HEK293 (cell line): ENCODE measurements around the gene LMBR1.

Source experiments
- CTCF ChIA-PET: fragments of 350-600 bp; formaldehyde crosslinking; extraction: SDS; loops from one replicate; lab custom pipeline; 2021; ENCODE audit warnings: antibody characterized with exemption; lab: Yijun Ruan, JAX
- POLR2A ChIA-PET: fragments of 300-600 bp; formaldehyde crosslinking; extraction: SDS; loops from one replicate; lab custom pipeline; 2020; ENCODE audit warnings: antibody characterized with exemption, inconsistent platforms; lab: Yijun Ruan, JAX
- H3K27ac ChIP-seq: fragments of 200-500 bp; sonication (Bioruptor generic); 2 replicates; pipeline ENCODE4 v1.5.1; 2014; ENCODE audit warnings: low read depth, low read length, control low read depth, inconsistent platforms; ENCODE audit errors: extremely low read depth
- H3K36me3 ChIP-seq, 2 experiments: fragments of 200-500 bp in 1 of 2; sonication (Bioruptor generic) in 1 of 2; 1 replicate in 1 of 2; 2 replicates in 1 of 2; pipeline ENCODE4 v1.5.1; 2014 to 2017; ENCODE audit warnings: inconsistent platforms in 2 of 2, low read length in 2 of 2; ENCODE audit not compliant: control insufficient read depth in 2 of 2, insufficient read depth in 1 of 2
- H3K4me1 ChIP-seq: fragments of 200-500 bp; sonication (Bioruptor generic); 2 replicates; pipeline ENCODE4 v1.5.1; 2014; ENCODE audit warnings: mild to moderate bottlenecking, low read length, inconsistent platforms; ENCODE audit not compliant: control insufficient read depth, insufficient read depth
- H3K4me3 ChIP-seq: 2 replicates; pipeline ENCODE4 v1.5.1; 2011; ENCODE audit warnings: low read depth, mild to moderate bottlenecking, control low read depth, low read length, moderate library complexity
- H3K9me3 ChIP-seq: fragments of 200-500 bp; sonication (Bioruptor generic); 2 replicates; pipeline ENCODE4 v1.5.1; 2014; ENCODE audit warnings: low read depth, low read length, inconsistent platforms; ENCODE audit not compliant: control insufficient read depth, insufficient read depth
- GLIS1 ChIP-seq: fragments of 450-650 bp; formaldehyde crosslinking; IDR thresholded peaks from 2 replicates; pipeline ENCODE4 v1.5.1; 2016; ENCODE audit warnings: missing biosample characterization, missing genetic modification characterization
- HOXA7 ChIP-seq: sonication (generic); formaldehyde crosslinking; IDR thresholded peaks from 2 replicates; pipeline ENCODE4 v1.8.1; 2022; ENCODE audit warnings: missing genetic modification reagents, borderline replicate concordance
- OVOL3 ChIP-seq: fragments of 450-650 bp; formaldehyde crosslinking; IDR thresholded peaks from 2 replicates; pipeline ENCODE4 v1.5.1; 2016; ENCODE audit warnings: missing biosample characterization, missing genetic modification characterization
- WT1 ChIP-seq: fragments of 450-650 bp; formaldehyde crosslinking; IDR thresholded peaks from 2 replicates; pipeline ENCODE4 v1.5.1; 2016; ENCODE audit warnings: missing biosample characterization, missing genetic modification characterization
- ZBTB48 ChIP-seq: fragments of 450-650 bp; formaldehyde crosslinking; IDR thresholded peaks from 2 replicates; pipeline ENCODE4 v1.5.1; 2016; ENCODE audit warnings: missing biosample characterization, missing genetic modification characterization
- ZFP37 ChIP-seq: fragments of 450-650 bp; formaldehyde crosslinking; IDR thresholded peaks from 2 replicates; pipeline ENCODE4 v1.5.1; 2016; ENCODE audit warnings: missing biosample characterization, missing genetic modification characterization
- ZNF121 ChIP-seq: fragments of 450-650 bp; formaldehyde crosslinking; IDR thresholded peaks from 2 replicates; pipeline ENCODE4 v1.5.1; 2016; ENCODE audit warnings: missing biosample characterization, missing genetic modification characterization
- ZNF146 ChIP-seq: fragments of 450-650 bp; formaldehyde crosslinking; IDR thresholded peaks from 2 replicates; pipeline ENCODE4 v1.5.1; 2016; ENCODE audit warnings: missing biosample characterization, missing genetic modification characterization
- ZNF221 ChIP-seq: fragments of 450-650 bp; formaldehyde crosslinking; IDR thresholded peaks from 2 replicates; pipeline ENCODE4 v1.5.1; 2017; ENCODE audit warnings: missing biosample characterization, missing genetic modification characterization, borderline replicate concordance
- ZNF366 ChIP-seq: fragments of 450-650 bp; formaldehyde crosslinking; conservative IDR thresholded peaks from 2 replicates; pipeline ENCODE4 v1.5.1; 2016; ENCODE audit warnings: missing biosample characterization, missing genetic modification characterization
- ZNF521 ChIP-seq: fragments of 450-650 bp; formaldehyde crosslinking; IDR thresholded peaks from 2 replicates; pipeline ENCODE4 v1.5.1; 2017; ENCODE audit warnings: missing biosample characterization, mild to moderate bottlenecking, missing genetic modification characterization
- ZNF596 ChIP-seq: fragments of 450-650 bp; IDR thresholded peaks from 2 replicates; pipeline ENCODE4 v1.5.0; 2018; ENCODE audit warnings: missing biosample characterization, mild to moderate bottlenecking, missing genetic modification characterization, moderate library complexity
- ZNF610 ChIP-seq: fragments of 450-650 bp; formaldehyde crosslinking; IDR thresholded peaks from 2 replicates; pipeline ENCODE4 v1.5.1; 2016; ENCODE audit warnings: missing biosample characterization, missing genetic modification characterization, borderline replicate concordance
- ZSCAN30 ChIP-seq: fragments of 450-650 bp; IDR thresholded peaks from 2 replicates; pipeline ENCODE4 v1.5.1; 2018; ENCODE audit warnings: missing biosample characterization, mild to moderate bottlenecking, missing genetic modification characterization, moderate library complexity
- ZXDB ChIP-seq: fragments of 450-650 bp; formaldehyde crosslinking; IDR thresholded peaks from 2 replicates; pipeline ENCODE4 v1.5.1; 2016; ENCODE audit warnings: missing biosample characterization, missing genetic modification characterization
- TF ChIP-seq, protein P1 (sequence below): fragments of 450-650 bp; IDR thresholded peaks from 2 replicates; pipeline ENCODE4 v1.5.1; 2018; ENCODE audit warnings: missing biosample characterization, mild to moderate bottlenecking, missing genetic modification characterization
- TF ChIP-seq, protein P2 (sequence below): fragments of 450-650 bp; formaldehyde crosslinking; IDR thresholded peaks from 2 replicates; pipeline ENCODE4 v1.5.1; 2016; ENCODE audit warnings: missing biosample characterization, missing genetic modification characterization, low read depth

LMBR1 gene

GRCh38 chr7:156790264-156790663, 102.7 kb downstream of the LMBR1 start (continued):
- TF ChIP-seq ZNF221 (tag by site-specific recombination): no peak
- TF ChIP-seq, protein P1, sequence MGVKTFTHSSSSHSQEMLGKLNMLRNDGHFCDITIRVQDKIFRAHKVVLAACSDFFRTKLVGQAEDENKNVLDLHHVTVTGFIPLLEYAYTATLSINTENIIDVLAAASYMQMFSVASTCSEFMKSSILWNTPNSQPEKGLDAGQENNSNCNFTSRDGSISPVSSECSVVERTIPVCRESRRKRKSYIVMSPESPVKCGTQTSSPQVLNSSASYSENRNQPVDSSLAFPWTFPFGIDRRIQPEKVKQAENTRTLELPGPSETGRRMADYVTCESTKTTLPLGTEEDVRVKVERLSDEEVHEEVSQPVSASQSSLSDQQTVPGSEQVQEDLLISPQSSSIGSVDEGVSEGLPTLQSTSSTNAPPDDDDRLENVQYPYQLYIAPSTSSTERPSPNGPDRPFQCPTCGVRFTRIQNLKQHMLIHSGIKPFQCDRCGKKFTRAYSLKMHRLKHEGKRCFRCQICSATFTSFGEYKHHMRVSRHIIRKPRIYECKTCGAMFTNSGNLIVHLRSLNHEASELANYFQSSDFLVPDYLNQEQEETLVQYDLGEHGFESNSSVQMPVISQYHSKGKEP (tag by site-specific recombination): no peak
- TF ChIP-seq, protein P2, sequence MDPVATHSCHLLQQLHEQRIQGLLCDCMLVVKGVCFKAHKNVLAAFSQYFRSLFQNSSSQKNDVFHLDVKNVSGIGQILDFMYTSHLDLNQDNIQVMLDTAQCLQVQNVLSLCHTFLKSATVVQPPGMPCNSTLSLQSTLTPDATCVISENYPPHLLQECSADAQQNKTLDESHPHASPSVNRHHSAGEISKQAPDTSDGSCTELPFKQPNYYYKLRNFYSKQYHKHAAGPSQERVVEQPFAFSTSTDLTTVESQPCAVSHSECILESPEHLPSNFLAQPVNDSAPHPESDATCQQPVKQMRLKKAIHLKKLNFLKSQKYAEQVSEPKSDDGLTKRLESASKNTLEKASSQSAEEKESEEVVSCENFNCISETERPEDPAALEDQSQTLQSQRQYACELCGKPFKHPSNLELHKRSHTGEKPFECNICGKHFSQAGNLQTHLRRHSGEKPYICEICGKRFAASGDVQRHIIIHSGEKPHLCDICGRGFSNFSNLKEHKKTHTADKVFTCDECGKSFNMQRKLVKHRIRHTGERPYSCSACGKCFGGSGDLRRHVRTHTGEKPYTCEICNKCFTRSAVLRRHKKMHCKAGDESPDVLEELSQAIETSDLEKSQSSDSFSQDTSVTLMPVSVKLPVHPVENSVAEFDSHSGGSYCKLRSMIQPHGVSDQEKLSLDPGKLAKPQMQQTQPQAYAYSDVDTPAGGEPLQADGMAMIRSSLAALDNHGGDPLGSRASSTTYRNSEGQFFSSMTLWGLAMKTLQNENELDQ (tag by site-specific recombination): no peak
- TF ChIP-seq ZFP37 (tag by site-specific recombination): no peak
- TF ChIP-seq ZNF596 (tag by site-specific recombination): no peak
- no peak for TF ChIP-seq OVOL3 (tag by site-specific recombination)
- TF ChIP-seq GLIS1 (tag by site-specific recombination): no peak
- no peak for TF ChIP-seq ZNF610 (tag by site-specific recombination)
- no peak for TF ChIP-seq ZXDB
- TF ChIP-seq WT1 (tag by site-specific recombination): no peak
- TF ChIP-seq HOXA7 (CRISPR knock-in tag): no peak

DNA sequence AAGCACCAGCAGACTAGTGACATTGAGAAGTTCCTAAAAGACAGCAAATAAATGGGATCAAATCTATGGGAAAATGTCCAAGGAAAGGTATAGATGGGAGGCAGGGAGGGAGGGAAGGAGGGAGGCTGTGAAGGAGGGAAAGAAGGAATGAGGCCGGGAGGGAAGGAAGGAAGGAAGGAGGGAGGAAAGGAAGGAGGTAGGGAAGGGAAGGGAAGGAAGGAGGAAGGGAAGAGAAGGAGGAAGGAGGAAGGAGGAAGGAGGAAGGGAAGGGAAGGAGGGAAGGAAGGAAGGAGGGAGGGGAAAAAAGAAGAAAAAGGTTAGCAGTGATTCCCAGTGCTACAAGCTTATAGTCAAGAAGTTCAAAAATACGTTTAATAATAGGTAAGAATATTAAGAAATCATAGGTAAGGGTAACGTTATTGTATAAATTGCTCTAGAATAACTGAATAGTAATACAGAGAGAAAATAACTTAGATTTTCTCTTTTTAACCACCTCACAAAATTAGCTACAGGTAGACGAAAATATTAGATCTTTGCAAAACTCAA, 106.9 kb downstream of the LMBR1 start:
- ChIA-PET CTCF (no interaction called here), POLR2A (no interaction called here)
- no peaks in the 10 kb centered on the region for H3K9me3 ChIP-seq
- H3K4me1 ChIP-seq: no peaks in the 10 kb centered on the region
- H3K27ac ChIP-seq: no peak overlapping the region
- TF ChIP-seq ZNF366 (tag by site-specific recombination) (peak; percentile 93), ZBTB48 (tag by site-specific recombination) (no peak)
- peaks cover 0 to 9% of the 10 kb centered on the region in 2 experiments; a peak in 1 of 3 replicates for H3K36me3 ChIP-seq
- H3K4me3 ChIP-seq: no peak overlapping the region

GRCh38 chr7:156783864-156784263, 109.1 kb downstream of the LMBR1 start:
- TF ChIP-seq ZNF146 (tag by site-specific recombination) (no peak), ZNF521 (tag by site-specific recombination) (no peak), ZNF121 (tag by site-specific recombination) (no peak)
- Histone ChIP-seq H3K4me1 (no peaks in the 10 kb centered on the region), H3K9me3 (no peaks in the 10 kb centered on the region), H3K36me3 (peaks cover 0 to 9% of the 10 kb centered on the region in 2 experiments; a peak in 1 of 3 replicates), H3K27ac (no peak overlapping the region), H3K4me3 (no peak overlapping the region)
- POLR2A ChIA-PET: no interaction called here
- CTCF ChIA-PET: no interaction called here

DNA sequence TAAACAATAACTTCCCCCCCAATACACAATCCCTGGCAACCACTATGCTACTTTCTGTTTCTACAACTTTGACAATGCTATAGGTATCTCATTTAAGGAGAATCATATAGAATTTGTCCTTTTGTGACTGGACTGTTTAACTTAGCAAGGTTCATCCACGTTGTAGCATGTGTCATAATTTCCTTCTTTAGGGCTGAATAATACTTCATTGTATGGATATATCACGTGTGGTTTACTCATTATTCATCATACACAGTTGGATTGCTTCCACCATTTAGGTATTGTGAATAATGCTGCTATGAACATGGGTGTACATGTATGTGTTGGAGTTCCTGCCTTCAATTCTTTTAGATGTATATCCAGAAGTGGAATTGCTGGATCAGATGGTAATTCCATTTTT, 111.0 kb downstream of the LMBR1 start:
- peaks cover 3% of the 10 kb centered on the region; the same call in 1 of the 2 replicates for H3K4me1 ChIP-seq
- ChIA-PET CTCF (no interaction called here), POLR2A (no interaction called here)
- no peaks in the 10 kb centered on the region for H3K9me3 ChIP-seq
- peak; percentile 40; the same call in 1 of the 2 replicates for TF ChIP-seq ZNF146 (tag by site-specific recombination)
- no peak for TF ChIP-seq ZSCAN30
- H3K36me3 ChIP-seq: peaks cover 0 to 9% of the 10 kb centered on the region in 2 experiments; a peak in 1 of 3 replicates
- no peak overlapping the region for H3K4me3 ChIP-seq
- H3K27ac ChIP-seq: no peak overlapping the region
